Measurements from ENCODE around the gene TNFRSF6B.

DNA sequence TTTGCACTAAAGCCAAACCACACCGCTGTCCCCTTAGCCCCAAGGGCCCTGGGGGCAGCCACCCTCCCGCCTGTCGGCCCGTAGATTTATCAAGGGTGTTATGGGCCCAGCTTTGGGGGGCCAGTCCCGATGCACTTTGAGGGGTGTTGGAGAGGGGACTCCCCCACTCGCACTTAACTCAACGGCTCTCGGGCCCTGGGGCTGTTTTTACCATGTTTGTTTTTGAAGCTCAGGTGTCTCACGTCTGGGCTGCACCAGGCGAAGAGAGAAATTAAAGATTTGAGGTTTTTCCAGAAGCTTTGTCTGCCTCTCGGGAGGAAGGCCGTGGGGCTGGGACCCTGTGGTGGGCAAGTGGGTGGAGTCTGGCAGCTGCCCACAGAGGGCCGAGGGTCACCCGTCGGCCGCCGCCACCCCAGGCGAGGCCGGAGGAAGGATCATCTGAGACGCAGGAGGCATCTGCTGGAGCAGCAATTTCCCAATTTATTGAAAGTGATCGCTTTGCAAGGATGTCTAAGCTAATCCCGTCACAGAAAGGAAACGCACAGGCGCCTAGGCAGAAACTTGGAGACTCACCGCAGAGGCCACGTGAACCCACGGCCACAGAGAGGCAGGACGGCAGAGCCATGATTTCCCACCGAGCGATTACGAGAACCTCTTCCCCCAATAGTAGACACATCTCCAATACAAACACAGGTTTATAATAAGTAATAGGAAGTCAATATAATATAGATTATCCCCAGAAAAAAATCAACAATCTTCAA, 46.9 kb downstream of the TNFRSF6B start:
- no peak for TF ChIP-seq RFX5 (IDR thresholded peaks at IDR 0.05; ENCODE audit: low read depth, low read length)
- TF ChIP-seq SMC3 (IDR thresholded peaks at IDR 0.05; ENCODE audit: low read depth, low read length): no peak
- TF ChIP-seq, protein P1, sequence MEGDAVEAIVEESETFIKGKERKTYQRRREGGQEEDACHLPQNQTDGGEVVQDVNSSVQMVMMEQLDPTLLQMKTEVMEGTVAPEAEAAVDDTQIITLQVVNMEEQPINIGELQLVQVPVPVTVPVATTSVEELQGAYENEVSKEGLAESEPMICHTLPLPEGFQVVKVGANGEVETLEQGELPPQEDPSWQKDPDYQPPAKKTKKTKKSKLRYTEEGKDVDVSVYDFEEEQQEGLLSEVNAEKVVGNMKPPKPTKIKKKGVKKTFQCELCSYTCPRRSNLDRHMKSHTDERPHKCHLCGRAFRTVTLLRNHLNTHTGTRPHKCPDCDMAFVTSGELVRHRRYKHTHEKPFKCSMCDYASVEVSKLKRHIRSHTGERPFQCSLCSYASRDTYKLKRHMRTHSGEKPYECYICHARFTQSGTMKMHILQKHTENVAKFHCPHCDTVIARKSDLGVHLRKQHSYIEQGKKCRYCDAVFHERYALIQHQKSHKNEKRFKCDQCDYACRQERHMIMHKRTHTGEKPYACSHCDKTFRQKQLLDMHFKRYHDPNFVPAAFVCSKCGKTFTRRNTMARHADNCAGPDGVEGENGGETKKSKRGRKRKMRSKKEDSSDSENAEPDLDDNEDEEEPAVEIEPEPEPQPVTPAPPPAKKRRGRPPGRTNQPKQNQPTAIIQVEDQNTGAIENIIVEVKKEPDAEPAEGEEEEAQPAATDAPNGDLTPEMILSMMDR (conservative IDR thresholded peaks at IDR 0.05; ENCODE audit: low read depth, low read length): no peak
- no peak for TF ChIP-seq BHLHE40 (IDR thresholded peaks at IDR 0.05; ENCODE audit: low read depth, low read length)
- TF ChIP-seq POLR2A (IDR thresholded peaks at IDR 0.05; ENCODE audit: low read depth, low read length): no peak
- TF ChIP-seq CEBPB (IDR thresholded peaks at IDR 0.05; ENCODE audit: low read depth, low read length): no peak
